Heart left ventricle (tissue), 16 donors: ENCODE results near the gene DHRS1. TPM values are rescaled to one million over a fixed set of nuclear protein-coding genes. Genes with fewer than 3 reads are reported as not detected.

Experiments used
- ATAC-seq, 4 donors: fragments of 200-7000 bp; cut with Tn5 transposase; one replicate each; pipeline ENCODE4 v1.9.1; 2020 to 2022; ENCODE audit warnings: moderate library complexity in 4 of 4, mild to moderate bottlenecking in 3 of 4, moderate number of reproducible peaks in 1 of 4
- DNase-seq, 5 donors: peaks; one replicate each; pipeline ENCODE4 v3.0.0-alpha.2; 2020
- H3K27ac ChIP-seq, 12 donors: fragments of 200-600 bp; sonication (generic) in 4 of 12; one replicate each; pipeline versions ENCODE4 v1.5.0 to v1.8.0; 2016 to 2022; ENCODE audit warnings: mild to moderate bottlenecking in 2 of 12
- H3K27me3 ChIP-seq, 9 donors: fragments of 200-600 bp; sonication (generic) in 2 of 9; one replicate each; pipeline versions ENCODE4 v1.5.1 to v1.8.0; 2016 to 2022; ENCODE audit warnings: mild to moderate bottlenecking in 3 of 9
- H3K36me3 ChIP-seq, 9 donors: fragments of 200-600 bp; sonication (generic) in 2 of 9; one replicate each; pipeline versions ENCODE4 v1.5.0 to v1.8.0; 2018 to 2022; ENCODE audit warnings: mild to moderate bottlenecking in 2 of 9
- H3K4me1 ChIP-seq, 12 donors: fragments of 200-600 bp; sonication (generic) in 4 of 12; one replicate each; pipeline versions ENCODE4 v1.5.0 to v1.8.0; 2016 to 2022; ENCODE audit warnings: mild to moderate bottlenecking in 3 of 12
- H3K4me3 ChIP-seq, 12 donors: fragments of 200-600 bp; sonication (generic) in 4 of 12; one replicate each; pipeline versions ENCODE4 v1.5.0 to v1.8.0; 2017 to 2022; ENCODE audit warnings: mild to moderate bottlenecking in 9 of 12, moderate library complexity in 4 of 12
- H3K9me3 ChIP-seq, 12 donors: fragments of 200-600 bp; sonication (generic) in 4 of 12; one replicate each; pipeline versions ENCODE4 v1.5.0 to v1.8.0; 2016 to 2022; ENCODE audit warnings: mild to moderate bottlenecking in 1 of 12
- CTCF ChIP-seq, 12 donors: fragments of 200-600 bp; sonication (generic) in 4 of 12; IDR thresholded peaks; one replicate each; pipeline versions ENCODE4 v1.5.0 to v1.8.0; 2018 to 2022; ENCODE audit warnings: antibody characterized with exemption in 12 of 12, mild to moderate bottlenecking in 5 of 12
- POLR2A ChIP-seq, 2 donors: fragments of 450-650 bp; IDR thresholded peaks; one replicate each; pipeline ENCODE4 v1.6.1; 2017; ENCODE audit warnings: antibody characterized with exemption in 2 of 2, mild to moderate bottlenecking in 2 of 2, moderate library complexity in 2 of 2
- WGBS, 4 donors: extraction: QIAGEN DNeasy Blood & Tissue Kit in 2 of 4; methylation state at CpG; one replicate each; pipeline versions ENCODE4 v1.1.5 to v1.1.7; 2013 to 2018; 5-methylcytosine and 5-hydroxymethylcytosine counted together
- intact Hi-C, 10 donors: fragments of 100-400 bp; cut with DNase I; formaldehyde crosslinking; loops; one replicate each; pipeline versions ENCODE4 v1.11.1 to v1.14.2; 2022
- polyA plus RNA-seq, 2 donors: library from polyadenylated mRNA; stranded (reverse); fragments of 200-250 nt; gene quantifications; one replicate each; pipeline ENCODE4 v1.2.3, GENCODE V29; 2013
- total RNA-seq, 9 donors: library from RNA; depleted of rRNA in 2 of 9; stranded (reverse); fragments of >200 nt in 2 of 9; fragmentation: NEBNext Ultra II Directional in 3 of 9; extraction: Animal tissue kit (Norgen Biotek cat#: 25700) in 3 of 9; gene quantifications; one replicate each; pipeline versions ENCODE4 v1.1.0 to v1.2.4, GENCODE V29; 2016 to 2023
- donor health status: ischemic (EF 13 %, LVEDD 7.1; RV severe dilation, severe dysfunction).
- donor health status: healthy with polysubstance abuse.
- donor health status: DM: no; HTN: yes; CAD: no.
- donor health status: DM: no; HTN: no; CAD: no.
- donor health status: ischemic (EF 25% LVEDD 6.9; RV normal size, moderate dysfunction).
- donor health status: ischemic (EF 25% LVEDD 5.7; RV mildly dilated, moderate dysfunction).
- donor health status: healthy.
- donor health status: DM: yes; HTN: yes; CAD: no.
- donor health status: ischemic (EF 35%, LVEDD 5.7; RV mildly dilated, moderate dysfunction).
- donor health status: nonischemic (EF 11% LVEDD 7.7; RV severe dilation, severe dysfunction).
- donor health status: DM: yes; HTN: yes; CAD: no.
- donor health status: PGD.
- donor health status: ischemic (EF 29% LVEDD 5.4; RV normal size, mild dysfunction).
- donor health status: nonischemic (EF 23%, LVEDD 6.1; RV moderate dilation, normal function).

The DHRS1 gene
- total and polyA plus RNA-seq, 11 donors = 5.5 to 18.1 (median 10.7) TPM

GRCh38 chr14:24315807-24316596 lies 16.4 kb upstream of the DHRS1 start:
- WGBS, 4 donors = 27 to 43% (median 34%) methylated on average over 42 to 70 of the region's 70 CpGs
- peak in 11 of 12 donors; percentile 13 to 58 (median 33) for TF ChIP-seq CTCF (IDR thresholded peaks at IDR 0.05)
- no peak for TF ChIP-seq POLR2A (IDR thresholded peaks at IDR 0.05)
- intact Hi-C loops = no loop called here
- H3K27ac ChIP-seq = peak overlapping the region in 10 of 12 donors; percentile 49 to 91 (median 60)
- ATAC-seq = peak in 3 of 4 donors; percentile 53 to 68 (median 59)
- H3K9me3 ChIP-seq = no peaks in the 10 kb centered on the region
- H3K36me3 ChIP-seq = peaks cover 0 to 24% (median 10%) of the 10 kb centered on the region in 9 donors
- H3K4me3 ChIP-seq = peak overlapping the region in 7 of 12 donors; percentile 1 to 70 (median 18)
- peak in 3 of 5 donors; percentile 63 to 69 (median 68) for DNase-seq
- peaks cover 0 to 27% (median 6%) of the 10 kb centered on the region in 9 donors for H3K27me3 ChIP-seq
- H3K4me1 ChIP-seq = peaks cover 7 to 80% (median 40%) of the 10 kb centered on the region in 12 donors

DNA sequence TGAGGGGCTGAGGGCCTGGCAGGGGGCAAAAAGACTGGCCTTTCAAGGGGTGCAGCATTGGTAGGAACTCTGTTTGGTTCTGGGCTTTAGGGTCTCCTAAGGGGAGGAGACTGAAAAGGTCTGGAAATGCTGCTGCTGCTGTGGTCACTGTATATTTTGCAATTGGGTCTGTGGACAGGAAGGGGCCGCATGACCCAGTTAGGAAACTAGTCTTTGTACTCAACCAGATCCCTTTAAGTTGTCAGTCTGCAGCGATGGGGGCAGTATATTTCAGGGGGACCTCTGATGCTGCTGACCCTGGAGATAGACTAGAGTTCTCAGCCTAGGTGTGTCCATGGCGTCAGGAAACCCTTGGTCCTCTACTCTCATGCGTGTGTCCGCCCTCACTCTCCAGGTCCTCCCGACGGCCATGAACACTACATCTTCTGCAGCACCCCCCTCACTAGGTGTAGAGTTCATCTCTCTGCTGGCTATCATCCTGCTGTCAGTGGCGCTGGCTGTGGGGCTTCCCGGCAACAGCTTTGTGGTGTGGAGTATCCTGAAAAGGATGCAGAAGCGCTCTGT lies 15.7 kb upstream of the DHRS1 start:
- Histone ChIP-seq H3K36me3 (peaks cover 0 to 18% (median 9%) of the 10 kb centered on the region in 9 donors), H3K4me1 (peaks cover 9 to 87% (median 45%) of the 10 kb centered on the region in 12 donors), H3K9me3 (no peaks in the 10 kb centered on the region), H3K4me3 (peak overlapping the region in 1 of 12 donors; percentile 70), H3K27ac (peak overlapping the region in 10 of 12 donors; percentile 49 to 91 (median 60)), H3K27me3 (peaks cover 0 to 27% (median 6%) of the 10 kb centered on the region in 9 donors)
- WGBS, 4 donors = 74 to 84% (median 76%) methylated on average over 8 to 10 of the region's 10 CpGs
- no peak for TF ChIP-seq CTCF (IDR thresholded peaks at IDR 0.05)
- TF ChIP-seq POLR2A (IDR thresholded peaks at IDR 0.05) = no peak
- peak in 1 of 5 donors; percentile 24 for DNase-seq
- ATAC-seq = peak in 1 of 4 donors; percentile 0
- intact Hi-C loops = no loop called here

GRCh38 chr14:24314377-24315193 lies 15.0 kb upstream of the DHRS1 start:
- ATAC-seq (no peak), DNase-seq (peak in 1 of 5 donors; percentile 36)
- H3K36me3 ChIP-seq = peaks cover 0 to 11% (median 5%) of the 10 kb centered on the region in 9 donors
- H3K9me3 ChIP-seq = no peaks in the 10 kb centered on the region
- peak overlapping the region in 1 of 12 donors; percentile 70 for H3K4me3 ChIP-seq
- H3K27ac ChIP-seq = peak overlapping the region in 5 of 12 donors; percentile 80 to 92 (median 89)
- H3K27me3 ChIP-seq = peaks cover 0 to 27% (median 5%) of the 10 kb centered on the region in 9 donors
- H3K4me1 ChIP-seq = peaks cover 12 to 94% (median 53%) of the 10 kb centered on the region in 12 donors
- WGBS, 4 donors = 71 to 79% (median 74%) methylated on average over 5 of the region's 5 CpGs
- intact Hi-C loops = loop anchor here in 1 of 10 donors (5.0 kb wide), 1 partner anchor 123 kb away; no protein-coding TSS in a partner anchor
- TF ChIP-seq POLR2A (IDR thresholded peaks at IDR 0.05) (no peak), CTCF (IDR thresholded peaks at IDR 0.05) (no peak)
